ENCODE data around the gene RAB25.

Gene RAB25

DNA sequence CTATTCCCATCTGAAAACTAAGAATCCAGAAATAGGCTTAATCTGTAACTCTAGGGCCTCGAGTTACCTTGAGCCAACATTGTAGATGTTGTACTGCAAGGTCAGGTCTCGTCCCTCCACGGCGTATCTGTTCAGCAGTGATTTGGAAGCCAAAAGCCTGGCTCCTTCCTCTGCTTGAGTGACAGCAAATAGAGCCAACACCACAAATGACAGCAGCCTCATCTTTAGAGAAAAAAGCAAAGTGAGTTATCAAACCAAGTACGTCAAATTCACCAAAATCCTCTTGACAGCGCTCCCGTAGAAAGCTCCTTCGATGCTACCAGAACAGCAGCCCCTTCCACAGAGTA, 41.0 kb upstream of the RAB25 start:
- TF ChIP-seq, protein P1, sequence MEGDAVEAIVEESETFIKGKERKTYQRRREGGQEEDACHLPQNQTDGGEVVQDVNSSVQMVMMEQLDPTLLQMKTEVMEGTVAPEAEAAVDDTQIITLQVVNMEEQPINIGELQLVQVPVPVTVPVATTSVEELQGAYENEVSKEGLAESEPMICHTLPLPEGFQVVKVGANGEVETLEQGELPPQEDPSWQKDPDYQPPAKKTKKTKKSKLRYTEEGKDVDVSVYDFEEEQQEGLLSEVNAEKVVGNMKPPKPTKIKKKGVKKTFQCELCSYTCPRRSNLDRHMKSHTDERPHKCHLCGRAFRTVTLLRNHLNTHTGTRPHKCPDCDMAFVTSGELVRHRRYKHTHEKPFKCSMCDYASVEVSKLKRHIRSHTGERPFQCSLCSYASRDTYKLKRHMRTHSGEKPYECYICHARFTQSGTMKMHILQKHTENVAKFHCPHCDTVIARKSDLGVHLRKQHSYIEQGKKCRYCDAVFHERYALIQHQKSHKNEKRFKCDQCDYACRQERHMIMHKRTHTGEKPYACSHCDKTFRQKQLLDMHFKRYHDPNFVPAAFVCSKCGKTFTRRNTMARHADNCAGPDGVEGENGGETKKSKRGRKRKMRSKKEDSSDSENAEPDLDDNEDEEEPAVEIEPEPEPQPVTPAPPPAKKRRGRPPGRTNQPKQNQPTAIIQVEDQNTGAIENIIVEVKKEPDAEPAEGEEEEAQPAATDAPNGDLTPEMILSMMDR (IDR thresholded peaks at IDR 0.05; ENCODE audit: low read depth, low read length, poor library complexity, severe bottlenecking), result no peak
- no peak for TF ChIP-seq EZH2phosphoT487 (IDR thresholded peaks at IDR 0.05; ENCODE audit: borderline replicate concordance, low read length)
- H3K4me3 ChIP-seq (ENCODE audit: low read length), result peak overlapping the region; percentile 91
- peak overlapping the region; percentile 95 for H3K4me2 ChIP-seq (ENCODE audit: low read length)
- no peaks in the 10 kb centered on the region for H3K9me2 ChIP-seq (replicated peaks; ENCODE audit: control insufficient read depth, low read length)
- H3K27ac ChIP-seq (ENCODE audit: low read depth, low read length), result no peak overlapping the region
- H3F3A ChIP-seq (ENCODE audit: control insufficient read depth, insufficient read depth), result no peaks in the 10 kb centered on the region
- peaks cover 31% of the 10 kb centered on the region for H3K79me2 ChIP-seq (ENCODE audit: control insufficient read depth, low read length)
- H3K9me3 ChIP-seq (ENCODE audit: control insufficient read depth, insufficient read depth, low read length), result no peaks in the 10 kb centered on the region
- H3K36me3 ChIP-seq (ENCODE audit: control insufficient read depth, low read length), result peaks cover 39% of the 10 kb centered on the region
- no peaks in the 10 kb centered on the region for H3K27me3 ChIP-seq (ENCODE audit: control insufficient read depth, low read length)
- peaks cover 19% of the 10 kb centered on the region for H3K4me1 ChIP-seq (ENCODE audit: control insufficient read depth, low read length)
- H4K20me1 ChIP-seq (ENCODE audit: control insufficient read depth, insufficient read depth, low read depth, low read length), result no peaks in the 10 kb centered on the region

DNA sequence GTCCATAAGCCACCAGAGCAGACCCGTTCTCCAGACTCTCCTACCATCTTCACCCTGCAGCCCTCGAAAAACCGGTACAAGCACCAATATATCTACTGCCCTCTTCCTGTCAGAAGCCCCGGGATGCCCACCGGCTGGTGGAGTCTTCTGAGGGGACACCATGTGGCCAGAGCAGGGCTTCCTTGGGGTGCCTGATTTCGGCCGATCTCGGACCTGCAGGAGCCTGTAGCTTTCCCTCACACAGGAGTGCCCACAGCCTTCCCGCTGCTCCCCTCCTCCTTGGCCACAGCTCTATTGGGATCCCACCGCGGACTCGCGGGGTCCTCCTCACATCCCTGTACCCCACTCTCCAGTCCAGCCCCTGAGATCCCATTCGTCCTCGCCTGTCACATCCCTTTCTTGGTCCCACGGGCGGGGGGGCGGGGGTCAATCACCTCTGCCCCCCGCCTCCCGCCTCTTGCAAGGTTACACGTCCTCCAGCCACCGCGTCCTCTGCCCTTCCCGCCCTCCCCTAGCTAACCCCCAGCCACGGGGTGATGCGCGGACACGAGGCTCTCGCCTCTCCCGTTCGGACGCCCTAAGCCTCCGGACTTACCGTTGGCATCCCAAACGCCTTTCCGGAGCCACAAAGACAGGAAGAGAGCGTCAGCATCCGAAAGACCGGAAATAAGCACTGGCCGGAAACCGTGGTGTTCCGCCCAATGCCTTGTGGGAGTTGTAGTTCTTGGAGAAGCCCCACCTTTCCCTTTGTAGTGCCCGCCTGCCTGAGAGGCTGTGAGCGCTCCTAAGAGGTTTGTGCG, 40.5 kb upstream of the RAB25 start, which contains the start of gene SSR2:
SSR2 (minus strand) TSS at position 659 of the 800 bp plus-strand sequence. CDS start 784 bp downstream, outside the sequence.
- H3K27ac ChIP-seq (ENCODE audit: low read depth, low read length), result no peak within 1 kb of the TSS
- H3K4me3 ChIP-seq (ENCODE audit: low read length), result peak within 1 kb of the TSS; percentile 91
- no peaks in the 10 kb centered on the region for H3K9me2 ChIP-seq (replicated peaks; ENCODE audit: control insufficient read depth, low read length)
- TF ChIP-seq EZH2phosphoT487 (IDR thresholded peaks at IDR 0.05; ENCODE audit: borderline replicate concordance, low read length), result no peak
- H3F3A ChIP-seq (ENCODE audit: control insufficient read depth, insufficient read depth), result no peaks in the 10 kb centered on the region
- H4K20me1 ChIP-seq (ENCODE audit: control insufficient read depth, insufficient read depth, low read depth, low read length), result no peaks in the 10 kb centered on the region
- peaks cover 19% of the 10 kb centered on the region for H3K4me1 ChIP-seq (ENCODE audit: control insufficient read depth, low read length)
- H3K36me3 ChIP-seq (ENCODE audit: control insufficient read depth, low read length), result peaks cover 38% of the 10 kb centered on the region
- peak within 1 kb of the TSS; percentile 95 for H3K4me2 ChIP-seq (ENCODE audit: low read length)
- peaks cover 31% of the 10 kb centered on the region for H3K79me2 ChIP-seq (ENCODE audit: control insufficient read depth, low read length)
- H3K27me3 ChIP-seq (ENCODE audit: control insufficient read depth, low read length), result no peaks in the 10 kb centered on the region
- no peaks in the 10 kb centered on the region for H3K9me3 ChIP-seq (ENCODE audit: control insufficient read depth, insufficient read depth, low read length)

DNA sequence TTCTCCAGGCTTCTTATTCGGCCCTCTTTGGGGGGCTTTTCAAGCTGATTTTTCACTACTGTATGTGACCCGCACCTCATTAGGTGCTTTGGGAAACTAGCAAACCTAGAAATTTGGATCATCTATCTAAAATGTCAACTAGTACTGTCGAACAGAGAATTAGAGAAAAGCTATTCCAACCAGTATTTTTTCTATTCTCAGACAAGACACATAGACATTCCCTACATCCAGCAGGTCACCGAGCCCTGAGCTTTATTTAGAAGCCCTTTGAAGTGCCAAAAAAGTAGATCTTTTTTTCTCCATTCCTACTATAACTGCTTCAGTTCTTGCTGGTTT, 39.9 kb upstream of the RAB25 start:
- H3F3A ChIP-seq (ENCODE audit: control insufficient read depth, insufficient read depth), result no peaks in the 10 kb centered on the region
- peaks cover 21% of the 10 kb centered on the region for H3K4me1 ChIP-seq (ENCODE audit: control insufficient read depth, low read length)
- H4K20me1 ChIP-seq (ENCODE audit: control insufficient read depth, insufficient read depth, low read depth, low read length), result no peaks in the 10 kb centered on the region
- H3K9me2 ChIP-seq (replicated peaks; ENCODE audit: control insufficient read depth, low read length), result no peaks in the 10 kb centered on the region
- peaks cover 33% of the 10 kb centered on the region for H3K36me3 ChIP-seq (ENCODE audit: control insufficient read depth, low read length)
- H3K27ac ChIP-seq (ENCODE audit: low read depth, low read length), result no peak overlapping the region
- peak overlapping the region; percentile 91 for H3K4me3 ChIP-seq (ENCODE audit: low read length)
- H3K4me2 ChIP-seq (ENCODE audit: low read length), result peak overlapping the region; percentile 95
- no peaks in the 10 kb centered on the region for H3K9me3 ChIP-seq (ENCODE audit: control insufficient read depth, insufficient read depth, low read length)
- peaks cover 31% of the 10 kb centered on the region for H3K79me2 ChIP-seq (ENCODE audit: control insufficient read depth, low read length)
- no peak for TF ChIP-seq EZH2phosphoT487 (IDR thresholded peaks at IDR 0.05; ENCODE audit: borderline replicate concordance, low read length)
- TF ChIP-seq, protein P1 (IDR thresholded peaks at IDR 0.05; ENCODE audit: low read depth, low read length, poor library complexity, severe bottlenecking), result no peak
- H3K27me3 ChIP-seq (ENCODE audit: control insufficient read depth, low read length), result no peaks in the 10 kb centered on the region

DNA sequence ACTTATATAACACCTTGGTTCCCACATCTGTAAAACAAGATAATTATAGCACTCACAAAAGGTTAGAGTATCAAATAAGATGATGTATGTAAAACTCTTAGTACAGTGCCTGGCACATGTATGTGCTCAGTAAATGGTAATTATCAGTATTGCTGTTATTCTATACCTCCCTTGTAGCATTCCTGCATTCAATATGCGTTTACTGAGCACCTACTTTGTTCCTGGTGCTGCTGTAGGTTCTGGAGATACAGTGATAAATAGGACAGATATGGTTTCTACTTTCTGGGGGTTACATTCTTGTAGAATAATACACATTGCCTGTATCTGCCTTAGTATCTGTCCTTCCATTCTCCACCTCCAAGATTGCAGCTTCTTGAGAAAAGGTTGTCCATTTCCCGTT, 39.0 kb upstream of the RAB25 start:
- Histone ChIP-seq H3K9me3 (ENCODE audit: control insufficient read depth, insufficient read depth, low read length) (no peaks in the 10 kb centered on the region), H3K9me2 (replicated peaks; ENCODE audit: control insufficient read depth, low read length) (no peaks in the 10 kb centered on the region), H3K79me2 (ENCODE audit: control insufficient read depth, low read length) (peaks cover 31% of the 10 kb centered on the region), H3K4me1 (ENCODE audit: control insufficient read depth, low read length) (peaks cover 22% of the 10 kb centered on the region), H3K4me3 (ENCODE audit: low read length) (no peak overlapping the region), H3K4me2 (ENCODE audit: low read length) (no peak overlapping the region), H3K36me3 (ENCODE audit: control insufficient read depth, low read length) (peaks cover 28% of the 10 kb centered on the region), H3K27me3 (ENCODE audit: control insufficient read depth, low read length) (no peaks in the 10 kb centered on the region), H4K20me1 (ENCODE audit: control insufficient read depth, insufficient read depth, low read depth, low read length) (no peaks in the 10 kb centered on the region), H3F3A (ENCODE audit: control insufficient read depth, insufficient read depth) (no peaks in the 10 kb centered on the region), H3K27ac (ENCODE audit: low read depth, low read length) (no peak overlapping the region)
- TF ChIP-seq, protein P1 (IDR thresholded peaks at IDR 0.05; ENCODE audit: low read depth, low read length, poor library complexity, severe bottlenecking), result no peak
- TF ChIP-seq EZH2phosphoT487 (IDR thresholded peaks at IDR 0.05; ENCODE audit: borderline replicate concordance, low read length), result no peak

All from DOHH2 (cell line).